IMR-90 (cell line): ENCODE results near the gene SIDT1. TPM values are rescaled to one million over a fixed set of nuclear protein-coding genes. Genes with fewer than 3 reads are reported as not detected.
"Not testable (repeated sequence)": the region's sequence is repeated elsewhere in the genome, so short reads cannot be mapped to it uniquely, and the experiment has no call there.

ENCODE experiments used
- ATAC-seq: fragments of 200-7000 bp; cut with Tn5 transposase; 2 replicates; pipeline ENCODE4 v1.9.1; 2020; ENCODE audit warnings: low read depth, mild to moderate bottlenecking, moderate library complexity
- BruUV-seq: library from RNA; stranded (reverse); fragments of 400-500 nt; replicated peaks from 2 replicates; lab custom pipeline; 2021; lab: Mats Ljungman, UMichigan
- CTCF ChIA-PET: fragments of 300-600 bp; formaldehyde crosslinking; extraction: SDS; loops from one replicate; lab custom pipeline; 2021; ENCODE audit warnings: antibody characterized with exemption; lab: Yijun Ruan, JAX
- POLR2A ChIA-PET: fragments of 300-600 bp; sonication (Branson Sonifier 250); formaldehyde crosslinking; loops from one replicate; lab custom pipeline; 2022; ENCODE audit warnings: antibody characterized with exemption; ENCODE audit not compliant: unreplicated experiment; lab: Charles Lee
- DNase-seq: peaks from one replicate; pipeline ENCODE4 v3.0.0; 2013
- H2AFZ ChIP-seq: replicated peaks from 2 replicates; pipeline ENCODE3; 2013; ENCODE audit warnings: low read length, mild to moderate bottlenecking; ENCODE audit not compliant: poor library complexity
- H2AK5ac ChIP-seq: 2 replicates; pipeline ENCODE4 v1.6.1; 2013; ENCODE audit warnings: low read depth, low read length, inconsistent platforms
- H2AK9ac ChIP-seq: replicated peaks from 2 replicates; pipeline ENCODE3; 2013; ENCODE audit warnings: mild to moderate bottlenecking, low read depth, low read length, moderate library complexity; ENCODE audit not compliant: poor library complexity
- H2BK120ac ChIP-seq: 2 replicates; pipeline ENCODE4 v1.6.1; 2013; ENCODE audit warnings: low read depth, low read length, inconsistent platforms
- H2BK15ac ChIP-seq: 3 replicates; pipeline ENCODE4 v1.6.1; 2013; ENCODE audit warnings: low read depth, low read length, inconsistent platforms
- H2BK20ac ChIP-seq: 2 replicates; pipeline ENCODE4 v1.6.1; 2013; ENCODE audit warnings: low read depth, mild to moderate bottlenecking, inconsistent platforms, low read length, moderate library complexity
- H2BK5ac ChIP-seq: 2 replicates; pipeline ENCODE4 v1.6.1; 2013; ENCODE audit warnings: mild to moderate bottlenecking, low read depth, low read length, inconsistent platforms; ENCODE audit not compliant: poor library complexity, severe bottlenecking
- H3K14ac ChIP-seq: replicated peaks from 2 replicates; pipeline ENCODE4 v1.6.1; 2013; ENCODE audit warnings: low read depth, low read length, inconsistent platforms
- H3K18ac ChIP-seq: 2 replicates; pipeline ENCODE4 v1.6.1; 2013; ENCODE audit warnings: low read depth, low read length, control low read depth
- H3K23ac ChIP-seq: 2 replicates; pipeline ENCODE4 v1.6.1; 2013; ENCODE audit warnings: low read depth, low read length, inconsistent platforms
- H3K27ac ChIP-seq: 2 replicates; pipeline ENCODE4 v1.5.1; 2013; ENCODE audit warnings: mild to moderate bottlenecking, control low read depth, low read length; ENCODE audit not compliant: insufficient read depth
- H3K27me3 ChIP-seq: 2 replicates; pipeline ENCODE4 v1.6.1; 2013; ENCODE audit warnings: low read length; ENCODE audit not compliant: control insufficient read depth, insufficient read depth
- H3K36me3 ChIP-seq: 2 replicates; pipeline ENCODE4 v1.6.1; 2013; ENCODE audit warnings: low read length, mixed read lengths; ENCODE audit not compliant: control insufficient read depth, insufficient read depth
- H3K4ac ChIP-seq: 2 replicates; pipeline ENCODE4 v1.6.1; 2013; ENCODE audit warnings: low read depth, low read length, inconsistent platforms
- H3K4me1 ChIP-seq: 2 replicates; pipeline ENCODE4 v1.6.1; 2013; ENCODE audit warnings: low read length, mixed read lengths; ENCODE audit not compliant: control insufficient read depth, insufficient read depth
- H3K4me2 ChIP-seq: 2 replicates; pipeline ENCODE4 v1.6.1; 2013; ENCODE audit warnings: low read depth, mild to moderate bottlenecking, control low read depth, low read length, moderate library complexity
- H3K4me3 ChIP-seq: 2 replicates; pipeline ENCODE4 v1.5.1; 2013; ENCODE audit warnings: low read depth, mild to moderate bottlenecking, control low read depth, low read length, moderate library complexity; ENCODE audit not compliant: insufficient read depth
- H3K56ac ChIP-seq: 2 replicates; pipeline ENCODE4 v1.6.1; 2013; ENCODE audit warnings: low read length, inconsistent platforms; ENCODE audit not compliant: insufficient read depth; ENCODE audit errors: extremely low read depth
- H3K79me1 ChIP-seq, 2 experiments: 2 replicates each; pipeline ENCODE4 v1.6.1; 2013; ENCODE audit warnings: low read length in 2 of 2, inconsistent platforms in 1 of 2, low read depth in 1 of 2
- H3K9ac ChIP-seq: 2 replicates; pipeline ENCODE4 v1.6.1; 2013; ENCODE audit warnings: low read depth, low read length, control low read depth
- H3K9me1 ChIP-seq: 2 replicates; pipeline ENCODE4 v1.6.1; 2013; ENCODE audit warnings: low read length, inconsistent platforms; ENCODE audit not compliant: insufficient read depth
- H3K9me3 ChIP-seq: 2 replicates; pipeline ENCODE4 v1.6.1; 2013; ENCODE audit warnings: low read length; ENCODE audit not compliant: control insufficient read depth, insufficient read depth
- H4K20me1 ChIP-seq: 2 replicates; pipeline ENCODE4 v1.6.1; 2013; ENCODE audit warnings: low read length, inconsistent platforms; ENCODE audit not compliant: insufficient read depth
- H4K5ac ChIP-seq: 2 replicates; pipeline ENCODE4 v1.6.1; 2013; ENCODE audit warnings: mild to moderate bottlenecking, low read depth, low read length, control low read depth
- H4K8ac ChIP-seq, 2 experiments: 2 replicates each; pipeline ENCODE4 v1.6.1; 2013; ENCODE audit warnings: low read depth in 2 of 2, low read length in 2 of 2, control low read depth in 1 of 2, inconsistent platforms in 1 of 2
- H4K91ac ChIP-seq: 2 replicates; pipeline ENCODE4 v1.6.1; 2013; ENCODE audit warnings: low read depth, low read length, inconsistent platforms; ENCODE audit not compliant: insufficient read depth
- WGBS, 2 experiments: methylation state at CpG; one replicate each; pipeline versions ENCODE4 v1.1.5 to v1.1.7; 2013; ENCODE audit warnings: missing lambda C conversion rate in 2 of 2; ENCODE audit not compliant: insufficient read length in 1 of 2; ENCODE audit errors: extremely low coverage in 2 of 2; 5-methylcytosine and 5-hydroxymethylcytosine counted together
- dilution Hi-C: fragments of 300-500 bp; cut with HindIII; formaldehyde crosslinking; loops from one replicate; pipeline ENCODE4 v1.14.3; 2018; ENCODE audit warnings: low sequenced_read_pairs; ENCODE audit not compliant: unreplicated experiment
- in situ Hi-C: fragments of 300-500 bp; cut with MboI; formaldehyde crosslinking; loops from 3 replicates; pipeline ENCODE4 v1.14.3; 2019; ENCODE audit warnings: low sequenced_read_pairs, inconsistent platforms, mixed read lengths
- intact Hi-C: fragments of 100-400 bp; cut with micrococcal nuclease; formaldehyde crosslinking; loops from 2 replicates; pipeline ENCODE4 v1.10.0; 2022
- polyA plus RNA-seq, 3 experiments: library from polyadenylated mRNA; depleted of rRNA; stranded (reverse); fragments of >200 nt; gene quantifications; 2 replicates each; pipeline ENCODE4 v1.2.3, GENCODE V29; 2012; ENCODE audit warnings: low replicate concordance in 1 of 3
- total RNA-seq: library from RNA; depleted of rRNA; stranded (reverse); fragments of >200 nt; gene quantifications from 2 replicates; pipeline ENCODE4 v1.2.3, GENCODE V29; 2012

SIDT1 gene
- total and polyA plus RNA-seq, 2 of the 4 experiments (the other 2 are of a cell fraction) = not detected

DNA sequence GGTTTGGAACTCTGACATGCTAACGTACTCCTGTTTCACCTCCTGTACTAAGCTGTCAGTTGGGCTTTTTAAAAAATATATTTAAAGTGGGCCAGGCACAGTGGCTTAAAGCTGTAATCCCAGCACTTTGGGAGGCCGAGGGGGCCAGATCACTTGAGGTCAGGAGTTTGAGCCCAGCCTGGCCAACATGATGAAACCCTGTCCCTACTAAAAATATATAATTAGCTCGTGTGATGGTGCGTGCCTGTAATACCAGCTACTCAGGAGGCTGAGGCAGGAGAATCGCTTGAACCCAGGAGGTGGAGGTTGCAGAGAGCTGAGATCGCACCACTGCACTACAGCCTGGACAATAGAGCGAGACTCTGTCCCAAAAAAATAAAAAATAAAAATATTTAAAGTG lies 103.7 kb downstream of the SIDT1 start:
- H4K8ac ChIP-seq, intact Hi-C loops, H2BK15ac ChIP-seq, H2AK9ac ChIP-seq, H4K5ac ChIP-seq, H2AK5ac ChIP-seq, H3K9me3 ChIP-seq, H2BK20ac ChIP-seq, in situ Hi-C loops, H4K20me1 ChIP-seq, BruUV-seq, DNase-seq, H3K23ac ChIP-seq, H3K9me1 ChIP-seq, H4K91ac ChIP-seq, H3K4me3 ChIP-seq, ATAC-seq, dilution Hi-C loops, H3K27me3 ChIP-seq, H3K4ac ChIP-seq, H3K79me1 ChIP-seq, H3K14ac ChIP-seq, H3K4me1 ChIP-seq, H3K27ac ChIP-seq, H3K36me3 ChIP-seq, H3K9ac ChIP-seq, H3K56ac ChIP-seq, H3K4me2 ChIP-seq, H2BK5ac ChIP-seq, POLR2A ChIA-PET, H3K18ac ChIP-seq, H2BK120ac ChIP-seq, H2AFZ ChIP-seq: not testable (repeated sequence)
- 92% methylated on average over 2 of the region's 7 CpGs; no CpG with 5 or more reads in 1 of the 2 experiments for WGBS, 2 experiments
- CTCF ChIA-PET = interaction anchor here (0.7 kb wide), 1 partner anchor 12 kb away, joined by 3 read pairs; no protein-coding TSS in a partner anchor
